HEK293 (cell line): ENCODE measurements around the gene DLG3.

ENCODE experiments used
- CTCF ChIA-PET: fragments of 350-600 bp; formaldehyde crosslinking; extraction: SDS; loops from one replicate; lab custom pipeline; 2021; ENCODE audit warnings: antibody characterized with exemption; lab: Yijun Ruan, JAX
- POLR2A ChIA-PET: fragments of 300-600 bp; formaldehyde crosslinking; extraction: SDS; loops from one replicate; lab custom pipeline; 2020; ENCODE audit warnings: antibody characterized with exemption, inconsistent platforms; lab: Yijun Ruan, JAX
- H3K27ac ChIP-seq: fragments of 200-500 bp; sonication (Bioruptor generic); 2 replicates; pipeline ENCODE4 v1.5.1; 2014; ENCODE audit warnings: low read depth, low read length, control low read depth, inconsistent platforms; ENCODE audit errors: extremely low read depth
- H3K36me3 ChIP-seq, 2 experiments: fragments of 200-500 bp in 1 of 2; sonication (Bioruptor generic) in 1 of 2; 1 replicate in 1 of 2; 2 replicates in 1 of 2; pipeline ENCODE4 v1.5.1; 2014 to 2017; ENCODE audit warnings: inconsistent platforms in 2 of 2, low read length in 2 of 2; ENCODE audit not compliant: control insufficient read depth in 2 of 2, insufficient read depth in 1 of 2
- H3K4me1 ChIP-seq: fragments of 200-500 bp; sonication (Bioruptor generic); 2 replicates; pipeline ENCODE4 v1.5.1; 2014; ENCODE audit warnings: mild to moderate bottlenecking, low read length, inconsistent platforms; ENCODE audit not compliant: control insufficient read depth, insufficient read depth
- H3K4me3 ChIP-seq: 2 replicates; pipeline ENCODE4 v1.5.1; 2011; ENCODE audit warnings: low read depth, mild to moderate bottlenecking, control low read depth, low read length, moderate library complexity
- H3K9me3 ChIP-seq: fragments of 200-500 bp; sonication (Bioruptor generic); 2 replicates; pipeline ENCODE4 v1.5.1; 2014; ENCODE audit warnings: low read depth, low read length, inconsistent platforms; ENCODE audit not compliant: control insufficient read depth, insufficient read depth
- CTCF ChIP-seq: fragments of 450-650 bp; formaldehyde crosslinking; IDR thresholded peaks from 2 replicates; pipeline ENCODE4 v1.5.1; 2016; ENCODE audit warnings: missing biosample characterization, missing genetic modification characterization
- HIC1 ChIP-seq: fragments of 450-650 bp; formaldehyde crosslinking; IDR thresholded peaks from 2 replicates; pipeline ENCODE4 v1.5.1; 2016; ENCODE audit warnings: missing biosample characterization, missing genetic modification characterization
- HOXA7 ChIP-seq: sonication (generic); formaldehyde crosslinking; IDR thresholded peaks from 2 replicates; pipeline ENCODE4 v1.8.1; 2022; ENCODE audit warnings: missing genetic modification reagents, borderline replicate concordance
- HOXC10 ChIP-seq: sonication (generic); formaldehyde crosslinking; IDR thresholded peaks from 2 replicates; pipeline ENCODE4 v1.8.1; 2023; ENCODE audit warnings: mild to moderate bottlenecking, missing genetic modification reagents
- KLF1 ChIP-seq: fragments of 450-650 bp; formaldehyde crosslinking; IDR thresholded peaks from 2 replicates; pipeline ENCODE4 v1.5.1; 2016; ENCODE audit warnings: missing biosample characterization, missing genetic modification characterization
- PRDM6 ChIP-seq: fragments of 450-650 bp; formaldehyde crosslinking; IDR thresholded peaks from 2 replicates; pipeline ENCODE4 v1.5.1; 2017; ENCODE audit warnings: missing biosample characterization, missing genetic modification characterization
- ZBTB1 ChIP-seq: fragments of 450-650 bp; formaldehyde crosslinking; IDR thresholded peaks from 2 replicates; pipeline ENCODE4 v1.5.1; 2016; ENCODE audit warnings: missing biosample characterization, missing genetic modification characterization
- ZBTB17 ChIP-seq: fragments of 450-650 bp; formaldehyde crosslinking; IDR thresholded peaks from 2 replicates; pipeline ENCODE4 v1.5.1; 2016; ENCODE audit warnings: missing biosample characterization, missing genetic modification characterization
- ZFP69B ChIP-seq: fragments of 450-650 bp; formaldehyde crosslinking; IDR thresholded peaks from 2 replicates; pipeline ENCODE4 v1.5.1; 2016; ENCODE audit warnings: missing biosample characterization, missing genetic modification characterization
- ZNF114 ChIP-seq: fragments of 450-650 bp; formaldehyde crosslinking; IDR thresholded peaks from 2 replicates; pipeline ENCODE4 v1.5.0; 2017; ENCODE audit warnings: missing biosample characterization, missing genetic modification characterization
- ZNF133 ChIP-seq: fragments of 450-650 bp; formaldehyde crosslinking; IDR thresholded peaks from 2 replicates; pipeline ENCODE4 v1.5.1; 2016; ENCODE audit warnings: missing biosample characterization, missing genetic modification characterization
- ZNF146 ChIP-seq: fragments of 450-650 bp; formaldehyde crosslinking; IDR thresholded peaks from 2 replicates; pipeline ENCODE4 v1.5.1; 2016; ENCODE audit warnings: missing biosample characterization, missing genetic modification characterization
- ZNF16 ChIP-seq: fragments of 450-650 bp; formaldehyde crosslinking; IDR thresholded peaks from 2 replicates; pipeline ENCODE4 v1.5.1; 2016; ENCODE audit warnings: low read depth, missing biosample characterization, missing genetic modification characterization
- ZNF174 ChIP-seq: fragments of 450-650 bp; formaldehyde crosslinking; IDR thresholded peaks from 2 replicates; pipeline ENCODE4 v1.5.0; 2017; ENCODE audit warnings: missing biosample characterization, mild to moderate bottlenecking, missing genetic modification characterization
- ZNF184 ChIP-seq: fragments of 450-650 bp; IDR thresholded peaks from 2 replicates; pipeline ENCODE4 v1.5.1; 2018; ENCODE audit warnings: missing biosample characterization, mild to moderate bottlenecking, missing genetic modification characterization
- ZNF202 ChIP-seq: fragments of 450-650 bp; formaldehyde crosslinking; IDR thresholded peaks from 2 replicates; pipeline ENCODE4 v1.5.1; 2016; ENCODE audit warnings: missing biosample characterization, missing genetic modification characterization, borderline replicate concordance
- ZNF211 ChIP-seq: fragments of 450-650 bp; formaldehyde crosslinking; IDR thresholded peaks from 2 replicates; pipeline ENCODE4 v1.5.1; 2016; ENCODE audit warnings: low read depth, missing biosample characterization, missing genetic modification characterization
- ZNF23 ChIP-seq: fragments of 450-650 bp; formaldehyde crosslinking; IDR thresholded peaks from 2 replicates; pipeline ENCODE4 v1.5.1; 2016; ENCODE audit warnings: missing biosample characterization, missing genetic modification characterization, borderline replicate concordance
- ZNF248 ChIP-seq: fragments of 450-650 bp; formaldehyde crosslinking; IDR thresholded peaks from 2 replicates; pipeline ENCODE4 v1.5.1; 2017; ENCODE audit warnings: missing biosample characterization, missing genetic modification characterization
- ZNF416 ChIP-seq: fragments of 450-650 bp; formaldehyde crosslinking; IDR thresholded peaks from 2 replicates; pipeline ENCODE4 v1.5.1; 2016; ENCODE audit warnings: missing biosample characterization, missing genetic modification characterization
- ZNF433 ChIP-seq: fragments of 450-650 bp; formaldehyde crosslinking; IDR thresholded peaks from 2 replicates; pipeline ENCODE4 v1.5.1; 2016; ENCODE audit warnings: missing biosample characterization, missing genetic modification characterization, low read depth
- ZNF514 ChIP-seq: fragments of 450-650 bp; formaldehyde crosslinking; IDR thresholded peaks from 2 replicates; pipeline ENCODE4 v1.5.1; 2016; ENCODE audit warnings: missing biosample characterization, missing genetic modification characterization
- ZNF530 ChIP-seq: fragments of 450-650 bp; formaldehyde crosslinking; IDR thresholded peaks from 2 replicates; pipeline ENCODE4 v1.5.1; 2016; ENCODE audit warnings: low read depth, missing biosample characterization, missing genetic modification characterization
- ZNF624 ChIP-seq: fragments of 450-650 bp; formaldehyde crosslinking; IDR thresholded peaks from 2 replicates; pipeline ENCODE4 v1.5.1; 2017; ENCODE audit warnings: missing biosample characterization, missing genetic modification characterization
- ZNF76 ChIP-seq: fragments of 450-650 bp; formaldehyde crosslinking; IDR thresholded peaks from 2 replicates; pipeline ENCODE4; 2016; ENCODE audit warnings: low read depth, missing biosample characterization, missing genetic modification characterization, borderline replicate concordance
- ZNF843 ChIP-seq: fragments of 450-650 bp; formaldehyde crosslinking; IDR thresholded peaks from 2 replicates; pipeline ENCODE4 v1.5.1; 2016; ENCODE audit warnings: missing biosample characterization, missing genetic modification characterization
- TF ChIP-seq, protein P1 (sequence below): fragments of 450-650 bp; formaldehyde crosslinking; IDR thresholded peaks from 2 replicates; pipeline ENCODE4 v1.5.1; 2017; ENCODE audit warnings: missing biosample characterization, missing genetic modification characterization
- TF ChIP-seq, protein P2 (sequence below): fragments of 450-650 bp; formaldehyde crosslinking; IDR thresholded peaks from 2 replicates; pipeline ENCODE4; 2016; ENCODE audit warnings: missing biosample characterization, missing genetic modification characterization

DLG3 gene

DNA sequence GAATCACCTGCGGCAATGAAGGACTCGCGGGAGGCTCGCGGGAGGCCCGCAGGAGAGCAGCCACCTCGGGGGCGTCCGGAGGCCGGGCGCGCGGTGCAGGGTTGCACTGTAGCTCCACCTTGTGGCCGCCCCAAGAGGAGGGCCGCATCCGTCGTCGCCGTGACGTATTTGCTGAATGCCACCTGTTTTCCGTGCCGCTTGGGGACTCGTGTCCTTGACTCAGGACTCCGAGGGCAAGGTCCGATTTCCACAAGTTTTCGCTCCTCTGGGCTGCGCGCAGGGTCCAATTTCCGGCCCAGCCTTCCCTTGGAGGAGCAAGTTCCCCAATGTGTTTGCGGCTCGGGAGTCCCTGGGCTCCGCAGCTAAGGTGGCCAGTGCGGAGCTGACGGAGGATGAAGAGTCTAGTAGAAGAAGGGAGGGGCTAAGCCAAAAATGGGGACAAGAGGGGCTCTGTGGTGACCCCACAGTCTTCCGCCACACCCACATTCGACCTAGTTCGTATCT is 10.7 kb upstream of the DLG3 start (continued):
- 0 out of 2 replicates have a peak, but pooled peaks have one; percentile 48 for TF ChIP-seq HIC1 (tag by site-specific recombination)
- TF ChIP-seq ZNF16 (tag by site-specific recombination) = no peak
- TF ChIP-seq ZNF23 (tag by site-specific recombination) = no peak
- TF ChIP-seq, protein P1, sequence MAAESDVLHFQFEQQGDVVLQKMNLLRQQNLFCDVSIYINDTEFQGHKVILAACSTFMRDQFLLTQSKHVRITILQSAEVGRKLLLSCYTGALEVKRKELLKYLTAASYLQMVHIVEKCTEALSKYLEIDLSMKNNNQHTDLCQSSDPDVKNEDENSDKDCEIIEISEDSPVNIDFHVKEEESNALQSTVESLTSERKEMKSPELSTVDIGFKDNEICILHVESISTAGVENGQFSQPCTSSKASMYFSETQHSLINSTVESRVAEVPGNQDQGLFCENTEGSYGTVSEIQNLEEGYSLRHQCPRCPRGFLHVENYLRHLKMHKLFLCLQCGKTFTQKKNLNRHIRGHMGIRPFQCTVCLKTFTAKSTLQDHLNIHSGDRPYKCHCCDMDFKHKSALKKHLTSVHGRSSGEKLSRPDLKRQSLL (tag by site-specific recombination) = no peak
- TF ChIP-seq ZNF211 = no peak
- no peak for TF ChIP-seq ZFP69B (tag by site-specific recombination)
- TF ChIP-seq ZNF76 (tag by site-specific recombination) = no peak
- no peak for TF ChIP-seq HOXA7
- TF ChIP-seq ZNF174 (tag by site-specific recombination) = no peak
- no peak for TF ChIP-seq ZBTB1 (tag by site-specific recombination)
- TF ChIP-seq ZNF624 (tag by site-specific recombination) = no peak
- TF ChIP-seq ZNF133 (tag by site-specific recombination) = no peak
- TF ChIP-seq ZNF184 (tag by site-specific recombination) = no peak
- TF ChIP-seq ZNF530 (tag by site-specific recombination) = no peak
- no peak for TF ChIP-seq KLF1
- no peak for TF ChIP-seq PRDM6 (tag by site-specific recombination)
- TF ChIP-seq ZNF416 (tag by site-specific recombination) = no peak
- TF ChIP-seq ZNF114 = no peak
- peak; percentile 92 for TF ChIP-seq CTCF (tag by site-specific recombination)

GRCh38 chrX:70434352-70434866 is 10.2 kb upstream of the DLG3 start:
- H3K4me1 ChIP-seq = peaks cover 2% of the 10 kb centered on the region; the same call in 1 of the 2 replicates
- peak overlapping the region; percentile 25; the same call in 1 of the 2 replicates for H3K27ac ChIP-seq
- H3K4me3 ChIP-seq = peak overlapping the region; percentile 48
- POLR2A ChIA-PET = interaction anchor here (0.6 to 1.0 kb wide), 3 partner anchors 11 to 230 kb away, joined by 4 to 6 read pairs (median 5); partner anchors contain the start of genes GDPD2, KIF4A and PDZD11
- CTCF ChIA-PET = interaction anchor here (0.6 to 1.8 kb wide), 4 partner anchors 11 to 96 kb away, joined by 3 to 11 read pairs (median 6); partner anchors contain the start of gene GDPD2
- no peaks in the 10 kb centered on the region for H3K36me3 ChIP-seq
- no peaks in the 10 kb centered on the region for H3K9me3 ChIP-seq
- TF ChIP-seq HOXC10 (CRISPR knock-in tag) (no peak), ZNF202 (no peak), ZFP69B (tag by site-specific recombination) (no peak), ZNF146 (tag by site-specific recombination) (no peak), HIC1 (tag by site-specific recombination) (no peak; the same call in 1 of the 2 replicates), ZNF433 (tag by site-specific recombination) (no peak), ZNF514 (tag by site-specific recombination) (no peak), ZNF248 (no peak), ZBTB1 (tag by site-specific recombination) (no peak), ZBTB17 (tag by site-specific recombination) (no peak), ZNF843 (tag by site-specific recombination) (no peak)
- TF ChIP-seq, protein P2, sequence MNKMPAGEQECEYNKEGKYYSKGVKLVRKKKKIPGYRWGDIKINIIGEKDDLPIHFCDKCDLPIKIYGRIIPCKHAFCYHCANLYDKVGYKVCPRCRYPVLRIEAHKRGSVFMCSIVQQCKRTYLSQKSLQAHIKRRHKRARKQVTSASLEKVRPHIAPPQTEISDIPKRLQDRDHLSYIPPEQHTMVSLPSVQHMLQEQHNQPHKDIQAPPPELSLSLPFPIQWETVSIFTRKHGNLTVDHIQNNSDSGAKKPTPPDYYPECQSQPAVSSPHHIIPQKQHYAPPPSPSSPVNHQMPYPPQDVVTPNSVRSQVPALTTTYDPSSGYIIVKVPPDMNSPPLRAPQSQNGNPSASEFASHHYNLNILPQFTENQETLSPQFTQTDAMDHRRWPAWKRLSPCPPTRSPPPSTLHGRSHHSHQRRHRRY = no peak
